Sigmoid colon (tissue), 7 donors: Measurements from ENCODE around the gene EED. TPM values are rescaled to one million over a fixed set of nuclear protein-coding genes. Genes with fewer than 3 reads are reported as not detected.

ENCODE experiments used
- DNase-seq: peaks from one replicate; pipeline ENCODE4 v3.0.0-alpha.2; 2019
- H3K27ac ChIP-seq, 4 donors: fragments of 200-600 bp; sonication (generic); one replicate each; pipeline ENCODE4 v1.5.1; 2016 to 2019; ENCODE audit warnings: mild to moderate bottlenecking in 1 of 4
- H3K27me3 ChIP-seq, 3 donors: fragments of 200-600 bp; sonication (generic); one replicate each; pipeline ENCODE4 v1.5.1; 2019; ENCODE audit warnings: mild to moderate bottlenecking in 1 of 3
- H3K36me3 ChIP-seq, 4 donors: fragments of 200-600 bp; sonication (generic); one replicate each; pipeline ENCODE4 v1.5.1; 2016 to 2019
- H3K4me1 ChIP-seq, 4 donors: fragments of 200-600 bp; sonication (generic); one replicate each; pipeline ENCODE4 v1.5.1; 2017 to 2019
- H3K4me3 ChIP-seq, 4 donors: fragments of 200-600 bp; sonication (generic); one replicate each; pipeline ENCODE4 v1.5.1; 2017 to 2019; ENCODE audit warnings: mild to moderate bottlenecking in 2 of 4, moderate library complexity in 1 of 4
- H3K9me3 ChIP-seq, 4 donors: fragments of 200-600 bp in 3 of 4; sonication (generic) in 3 of 4; one replicate each; pipeline versions ENCODE4 v1.5.1 to v1.6.1; 2013 to 2019
- CTCF ChIP-seq, 4 experiments: fragments of 450-650 bp in 3 of 4; fragments of 200-600 bp in 1 of 4; IDR thresholded peaks; one replicate each; pipeline ENCODE4 v1.5.1; 2016 to 2019; ENCODE audit warnings: antibody characterized with exemption in 4 of 4, mild to moderate bottlenecking in 3 of 4, moderate library complexity in 2 of 4
- EP300 ChIP-seq, 4 donors: sonication (generic); formaldehyde crosslinking; IDR thresholded peaks; one replicate each; pipeline ENCODE4 v1.6.1; 2017; ENCODE audit warnings: antibody characterized with exemption in 4 of 4
- POLR2A ChIP-seq, 2 donors: fragments of 450-650 bp; IDR thresholded peaks; one replicate each; pipeline ENCODE4 v1.6.1; 2016; ENCODE audit warnings: antibody characterized with exemption in 2 of 2, mild to moderate bottlenecking in 2 of 2, moderate library complexity in 2 of 2
- POLR2AphosphoS5 ChIP-seq, 4 donors: sonication (generic); formaldehyde crosslinking; IDR thresholded peaks; one replicate each; pipeline ENCODE4 v1.6.1; 2017; ENCODE audit warnings: antibody characterized with exemption in 4 of 4
- WGBS, 2 donors: extraction: QIAGEN DNeasy Blood & Tissue Kit; methylation state at CpG; one replicate each; pipeline ENCODE4 v1.1.7; 2013; 5-methylcytosine and 5-hydroxymethylcytosine counted together
- intact Hi-C: fragments of 100-400 bp; cut with DNase I; formaldehyde crosslinking; loops from one replicate; pipeline ENCODE4 v1.15.1; 2023
- polyA plus RNA-seq, 3 donors: library from polyadenylated mRNA; stranded (reverse); fragments of 200-250 nt; gene quantifications; one replicate each; pipeline ENCODE4 v1.2.3, GENCODE V29; 2013
- total RNA-seq, 4 donors: library from RNA; depleted of rRNA; stranded (reverse); fragments of >200 nt; gene quantifications; one replicate each; pipeline ENCODE4 v1.1.0, GENCODE V29; 2016
- donor health status: healthy with polysubstance abuse.
- donor health status: Bipolar disorder and iron deficiency.
- donor health status: healthy.

Gene EED
- total and polyA plus RNA-seq, 7 donors = 12.6 to 28.6 (median 18.2) TPM

GRCh38 chr11:86247608-86248007, 3.1 kb downstream of the EED start:
- H3K27me3 ChIP-seq = no peaks in the 10 kb centered on the region
- H3K4me1 ChIP-seq = peaks cover 0 to 51% (median 31%) of the 10 kb centered on the region in 4 donors
- DNase-seq = no peak
- no peak overlapping the region for H3K4me3 ChIP-seq
- WGBS, 2 donors = 16 to 69% methylated on average over 1 of the region's 1 CpG
- intact Hi-C loops = loop anchor here (10.0 kb wide), 1 partner anchor 583 kb away; the partner anchor contains the start of gene CREBZF
- TF ChIP-seq POLR2AphosphoS5 (IDR thresholded peaks at IDR 0.05) (no peak), EP300 (IDR thresholded peaks at IDR 0.05) (no peak), CTCF (IDR thresholded peaks at IDR 0.05) (no peak), POLR2A (IDR thresholded peaks at IDR 0.05) (no peak)
- H3K36me3 ChIP-seq = no peaks in the 10 kb centered on the region
- H3K27ac ChIP-seq = no peak overlapping the region
- H3K9me3 ChIP-seq = no peaks in the 10 kb centered on the region

- WGBS, 2 donors = 83 to 89% methylated on average over 4 of the region's 4 CpGs
- Histone ChIP-seq H3K4me1 (peaks cover 0 to 50% (median 30%) of the 10 kb centered on the region in 4 donors), H3K36me3 (no peaks in the 10 kb centered on the region), H3K27ac (no peak overlapping the region), H3K4me3 (no peak overlapping the region), H3K9me3 (no peaks in the 10 kb centered on the region), H3K27me3 (no peaks in the 10 kb centered on the region)
- TF ChIP-seq POLR2A (IDR thresholded peaks at IDR 0.05) (no peak), CTCF (IDR thresholded peaks at IDR 0.05) (no peak), POLR2AphosphoS5 (IDR thresholded peaks at IDR 0.05) (no peak), EP300 (IDR thresholded peaks at IDR 0.05) (no peak)
- intact Hi-C loops = loop anchor here (10.0 kb wide), 1 partner anchor 584 kb away; the partner anchor contains the start of gene CREBZF
- DNase-seq = no peak
Observed at GRCh38 chr11:86248609-86249008, 4.1 kb downstream of the EED start.

- no peaks in the 10 kb centered on the region for H3K27me3 ChIP-seq
- H3K4me3 ChIP-seq = no peak overlapping the region
- no peak overlapping the region for H3K27ac ChIP-seq
- DNase-seq = no peak
- no peaks in the 10 kb centered on the region for H3K36me3 ChIP-seq
- no peaks in the 10 kb centered on the region for H3K9me3 ChIP-seq
- H3K4me1 ChIP-seq = peaks cover 0 to 45% (median 27%) of the 10 kb centered on the region in 4 donors
- 62 to 66% methylated on average over 3 of the region's 3 CpGs for WGBS, 2 donors
- TF ChIP-seq POLR2A (IDR thresholded peaks at IDR 0.05) (no peak), CTCF (IDR thresholded peaks at IDR 0.05) (no peak), POLR2AphosphoS5 (IDR thresholded peaks at IDR 0.05) (no peak), EP300 (IDR thresholded peaks at IDR 0.05) (no peak)
- intact Hi-C loops = loop anchor here (10.0 kb wide), 1 partner anchor 585 kb away; the partner anchor contains the start of gene CREBZF
Observed at GRCh38 chr11:86249307-86250098, 5.0 kb downstream of the EED start.

- no peak for DNase-seq
- no peaks in the 10 kb centered on the region for H3K9me3 ChIP-seq
- no peak overlapping the region for H3K4me3 ChIP-seq
- H3K4me1 ChIP-seq = peaks cover 0 to 40% (median 21%) of the 10 kb centered on the region in 4 donors
- no peaks in the 10 kb centered on the region for H3K27me3 ChIP-seq
- intact Hi-C loops = no loop called here
- H3K36me3 ChIP-seq = peaks cover 0 to under 1% (median 0%) of the 10 kb centered on the region in 4 donors
- WGBS, 2 donors = 71 to 82% methylated on average over 2 of the region's 2 CpGs
- no peak overlapping the region for H3K27ac ChIP-seq
- TF ChIP-seq POLR2A (IDR thresholded peaks at IDR 0.05) = no peak
- no peak for TF ChIP-seq EP300 (IDR thresholded peaks at IDR 0.05)
- TF ChIP-seq POLR2AphosphoS5 (IDR thresholded peaks at IDR 0.05) = no peak
- TF ChIP-seq CTCF (IDR thresholded peaks at IDR 0.05) = no peak
Observed at GRCh38 chr11:86251345-86251744, 6.8 kb downstream of the EED start.
